Cardiac muscle cell (in vitro differentiated cells and primary cell): ENCODE data around the gene BID. TPM values are rescaled to one million over a fixed set of nuclear protein-coding genes. Genes with fewer than 3 reads are reported as not detected.
A peak's percentile ranks its signal among the peaks of the same experiment; 100 is the strongest.

Experiments used
- DNase-seq, 2 donors: peaks; one replicate each; pipeline versions ENCODE4 v3.0.0 to v3.0.0-alpha.2; 2010 to 2017; ENCODE audit warnings: low read depth in 1 of 2, low spot score in 1 of 2
- H3K27ac ChIP-seq: fragments of 200-600 bp; sonication (generic); 2 replicates; pipeline ENCODE4 v1.5.1; 2016
- H3K27me3 ChIP-seq: fragments of 200-600 bp; sonication (generic); 2 replicates; pipeline ENCODE4 v1.6.0; 2016; ENCODE audit warnings: control low read depth
- H3K36me3 ChIP-seq: fragments of 200-600 bp; sonication (generic); 2 replicates; pipeline ENCODE4 v1.5.1; 2016; ENCODE audit warnings: control low read depth
- H3K4me1 ChIP-seq: fragments of 200-600 bp; sonication (generic); 2 replicates; pipeline ENCODE4 v1.8.1; 2017; ENCODE audit warnings: low read depth, mild to moderate bottlenecking, mixed run types
- H3K4me3 ChIP-seq: fragments of 200-600 bp; sonication (generic); 2 replicates; pipeline ENCODE4 v1.5.1; 2016; ENCODE audit warnings: mild to moderate bottlenecking
- H3K9me3 ChIP-seq: fragments of 200-600 bp; sonication (generic); 2 replicates; pipeline ENCODE4 v1.5.1; 2017; ENCODE audit warnings: low read depth, mild to moderate bottlenecking, control low read depth
- polyA plus RNA-seq: library from polyadenylated mRNA; unstranded; fragments of >200 nt; fragmentation: Nextera tagmentation; extraction: Ambion mirVana; gene quantifications from 2 replicates; pipeline ENCODE4 v1.2.1, GENCODE V29; 2016
- total RNA-seq: library from RNA; depleted of rRNA; stranded (reverse); fragments of >200 nt; gene quantifications from 2 replicates; pipeline ENCODE4 v1.2.3, GENCODE V29; 2016
- TF ChIP-seq, protein P1 (sequence below): IDR thresholded peaks from 2 replicates; pipeline ENCODE4 v1.5.1; 2012; ENCODE audit warnings: low read depth, mild to moderate bottlenecking, low read length

The BID gene
- total and polyA plus RNA-seq, 2 experiments from 2014 or later: 30.8 to 57.7 TPM

DNA sequence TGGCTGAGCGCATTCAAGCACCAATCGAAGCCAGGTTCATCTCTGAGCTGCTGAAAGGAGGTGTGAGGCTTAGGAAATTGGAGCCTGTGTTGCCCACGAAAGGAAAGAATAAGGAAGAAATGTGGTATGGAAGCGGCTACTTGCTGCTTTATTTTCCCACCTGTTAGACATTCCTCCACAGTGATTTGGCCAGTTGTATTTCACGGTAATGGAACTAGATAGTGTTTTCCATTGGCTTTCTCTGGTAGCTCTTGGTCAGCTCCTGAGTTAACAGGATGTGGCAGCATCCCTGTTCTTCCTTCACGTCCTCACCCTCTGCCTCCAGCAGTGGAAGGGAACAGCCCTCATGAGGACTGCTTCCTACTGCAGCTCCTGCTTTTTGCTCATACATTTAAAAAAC lies 44.7 kb downstream of the BID start:
- H3K36me3 ChIP-seq: peaks cover 44% of the 10 kb centered on the region
- H3K27ac ChIP-seq: no peak overlapping the region
- H3K4me1 ChIP-seq: peaks cover 27% of the 10 kb centered on the region
- no peak overlapping the region for H3K4me3 ChIP-seq
- no peaks in the 10 kb centered on the region for H3K9me3 ChIP-seq
- H3K27me3 ChIP-seq: no peaks in the 10 kb centered on the region
- TF ChIP-seq, protein P1, sequence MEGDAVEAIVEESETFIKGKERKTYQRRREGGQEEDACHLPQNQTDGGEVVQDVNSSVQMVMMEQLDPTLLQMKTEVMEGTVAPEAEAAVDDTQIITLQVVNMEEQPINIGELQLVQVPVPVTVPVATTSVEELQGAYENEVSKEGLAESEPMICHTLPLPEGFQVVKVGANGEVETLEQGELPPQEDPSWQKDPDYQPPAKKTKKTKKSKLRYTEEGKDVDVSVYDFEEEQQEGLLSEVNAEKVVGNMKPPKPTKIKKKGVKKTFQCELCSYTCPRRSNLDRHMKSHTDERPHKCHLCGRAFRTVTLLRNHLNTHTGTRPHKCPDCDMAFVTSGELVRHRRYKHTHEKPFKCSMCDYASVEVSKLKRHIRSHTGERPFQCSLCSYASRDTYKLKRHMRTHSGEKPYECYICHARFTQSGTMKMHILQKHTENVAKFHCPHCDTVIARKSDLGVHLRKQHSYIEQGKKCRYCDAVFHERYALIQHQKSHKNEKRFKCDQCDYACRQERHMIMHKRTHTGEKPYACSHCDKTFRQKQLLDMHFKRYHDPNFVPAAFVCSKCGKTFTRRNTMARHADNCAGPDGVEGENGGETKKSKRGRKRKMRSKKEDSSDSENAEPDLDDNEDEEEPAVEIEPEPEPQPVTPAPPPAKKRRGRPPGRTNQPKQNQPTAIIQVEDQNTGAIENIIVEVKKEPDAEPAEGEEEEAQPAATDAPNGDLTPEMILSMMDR: no peak
- DNase-seq: no peak

DNA sequence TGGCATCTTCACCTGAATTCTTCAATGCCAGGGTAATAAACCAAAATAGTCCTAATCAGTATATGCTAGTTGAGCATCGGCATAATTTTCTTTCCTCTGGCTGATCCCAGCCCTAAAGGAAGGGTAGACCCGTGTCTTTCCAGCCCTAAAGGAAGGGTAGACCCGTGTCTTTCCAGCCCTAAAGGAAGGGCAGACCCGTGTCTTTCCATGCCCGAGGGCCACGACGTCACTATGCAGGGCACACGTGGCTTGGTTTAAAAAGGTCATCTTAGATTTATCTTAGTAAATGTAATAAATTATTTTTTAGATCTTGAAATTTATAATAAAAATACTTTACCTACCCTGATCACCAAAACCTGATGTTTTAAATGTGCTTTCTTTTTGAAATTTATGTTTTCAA lies 45.5 kb downstream of the BID start:
- DNase-seq: no peak
- TF ChIP-seq, protein P1: no peak
- Histone ChIP-seq H3K27me3 (no peaks in the 10 kb centered on the region), H3K4me3 (no peak overlapping the region), H3K4me1 (peaks cover 34% of the 10 kb centered on the region), H3K36me3 (peaks cover 36% of the 10 kb centered on the region), H3K9me3 (no peaks in the 10 kb centered on the region), H3K27ac (no peak overlapping the region)

DNA sequence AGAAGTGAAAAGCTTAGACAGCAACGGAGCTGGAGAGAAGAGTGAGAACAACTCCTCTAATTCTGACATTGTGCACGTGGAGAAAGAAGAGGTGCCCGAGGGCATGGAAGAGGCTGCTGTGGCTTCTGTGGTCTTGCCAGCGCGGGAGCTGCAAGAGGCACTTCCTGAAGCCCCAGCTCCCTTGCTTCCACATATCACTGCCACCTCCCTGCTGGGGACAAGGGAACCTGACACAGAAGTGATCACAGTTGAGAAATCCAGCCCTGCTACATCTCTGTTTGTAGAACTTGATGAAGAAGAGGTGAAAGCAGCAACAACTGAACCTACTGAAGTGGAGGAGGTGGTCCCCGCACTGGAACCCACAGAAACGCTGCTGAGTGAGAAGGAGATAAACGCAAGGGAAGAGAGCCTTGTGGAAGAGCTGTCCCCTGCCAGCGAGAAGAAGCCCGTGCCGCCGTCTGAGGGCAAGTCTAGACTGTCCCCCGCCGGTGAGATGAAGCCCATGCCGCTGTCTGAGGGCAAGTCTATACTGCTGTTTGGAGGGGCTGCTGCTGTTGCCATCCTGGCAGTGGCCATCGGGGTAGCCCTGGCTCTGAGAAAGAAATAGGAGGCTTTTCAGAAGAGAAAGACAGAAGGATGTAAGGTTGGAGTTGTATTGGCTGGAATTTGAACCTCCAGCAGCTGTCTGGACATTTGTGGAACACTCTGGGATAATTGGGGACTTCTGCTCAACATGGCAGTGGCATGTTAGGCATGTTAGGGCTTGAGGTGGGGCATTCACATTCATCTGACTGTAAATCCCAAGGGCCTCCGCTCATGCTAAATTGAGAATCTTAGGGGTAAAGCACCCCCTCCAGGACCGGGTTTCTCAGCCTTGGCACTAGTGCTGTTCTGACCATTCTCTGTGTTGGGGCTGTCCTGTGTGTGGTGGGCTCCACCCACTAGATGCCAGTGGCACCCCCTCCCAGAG lies 47.1 kb downstream of the BID start:
- TF ChIP-seq, protein P1: no peak
- no peak overlapping the region for H3K4me3 ChIP-seq
- peak overlapping the region; percentile 90 for H3K27ac ChIP-seq
- H3K36me3 ChIP-seq: peaks cover 22% of the 10 kb centered on the region
- peaks cover 35% of the 10 kb centered on the region for H3K4me1 ChIP-seq
- H3K27me3 ChIP-seq: no peaks in the 10 kb centered on the region
- DNase-seq: no peak
- no peaks in the 10 kb centered on the region for H3K9me3 ChIP-seq

DNA sequence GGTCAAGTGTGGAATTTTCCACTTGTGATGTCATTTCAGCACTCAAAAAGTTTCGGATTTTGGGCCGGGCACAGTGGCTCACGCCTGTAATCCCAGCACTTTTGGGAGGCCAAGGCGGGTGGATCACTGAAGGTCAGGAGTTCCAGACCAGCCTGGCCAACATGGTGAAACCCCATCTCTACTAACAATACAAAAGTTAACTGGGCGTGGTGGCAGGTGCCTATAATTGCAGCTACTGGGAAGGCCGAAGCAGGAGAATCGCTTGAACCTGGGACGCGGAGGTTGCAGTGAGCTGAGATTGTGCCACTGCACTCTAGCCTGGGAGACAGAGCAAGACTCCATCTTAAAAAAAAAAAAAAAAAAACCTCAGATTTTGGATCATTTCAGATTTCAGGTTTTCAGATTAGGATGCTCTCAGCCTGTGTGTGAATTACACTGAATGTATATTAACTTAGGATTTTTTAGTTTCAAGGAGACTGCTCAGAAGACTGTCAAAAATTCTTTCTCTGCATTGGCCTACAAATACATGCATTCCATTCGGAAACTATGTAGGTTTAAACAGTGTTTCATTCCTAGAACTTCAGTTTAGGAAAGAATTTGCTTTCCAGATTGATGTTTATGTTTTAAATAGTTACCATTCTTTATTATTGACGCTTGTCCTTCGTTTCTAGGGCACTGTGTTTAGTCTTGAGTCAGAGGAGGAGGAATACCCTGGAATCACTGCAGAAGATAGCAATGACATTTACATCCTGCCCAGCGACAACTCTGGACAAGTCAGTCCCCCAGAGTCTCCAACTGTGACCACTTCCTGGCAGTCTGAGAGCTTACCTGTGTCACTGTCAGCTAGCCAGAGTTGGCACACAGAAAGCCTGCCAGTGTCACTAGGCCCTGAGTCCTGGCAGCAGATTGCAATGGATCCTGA lies 48.0 kb downstream of the BID start:
- TF ChIP-seq, protein P1: no peak
- H3K4me1 ChIP-seq: peaks cover 35% of the 10 kb centered on the region
- DNase-seq: no peak
- peak overlapping the region; percentile 90 for H3K27ac ChIP-seq
- peaks cover 21% of the 10 kb centered on the region for H3K36me3 ChIP-seq
- H3K4me3 ChIP-seq: no peak overlapping the region
- H3K9me3 ChIP-seq: no peaks in the 10 kb centered on the region
- H3K27me3 ChIP-seq: no peaks in the 10 kb centered on the region

DNA sequence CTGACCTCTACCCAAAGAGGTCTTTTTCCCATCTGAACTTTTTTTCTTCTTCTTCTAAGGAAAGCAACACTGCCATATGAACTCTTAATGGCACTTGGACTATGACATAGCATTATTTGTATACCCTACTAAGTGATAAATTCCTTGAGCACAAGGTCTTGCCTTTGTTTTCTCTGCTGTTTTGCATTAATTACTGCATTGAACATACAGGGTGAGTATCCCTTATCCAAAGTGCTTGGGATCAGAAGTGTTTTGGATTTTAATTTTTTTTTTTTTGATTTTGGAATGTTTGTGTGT lies 48.8 kb downstream of the BID start:
- Histone ChIP-seq H3K36me3 (peaks cover 18% of the 10 kb centered on the region), H3K27ac (peak overlapping the region; percentile 90), H3K4me1 (peaks cover 35% of the 10 kb centered on the region), H3K9me3 (no peaks in the 10 kb centered on the region), H3K27me3 (no peaks in the 10 kb centered on the region), H3K4me3 (no peak overlapping the region)
- DNase-seq: no peak
- TF ChIP-seq, protein P1: no peak
